Measurements from ENCODE around the gene CSPG4. TPM values are rescaled to one million over a fixed set of nuclear protein-coding genes. Genes with fewer than 3 reads are reported as not detected.
"Not testable (repeated sequence)": the region's sequence is repeated elsewhere in the genome, so short reads cannot be mapped to it uniquely, and the experiment has no call there.

CSPG4 gene
- total RNA-seq, 1 donor from 2014 or later: 5.4 TPM

DNA sequence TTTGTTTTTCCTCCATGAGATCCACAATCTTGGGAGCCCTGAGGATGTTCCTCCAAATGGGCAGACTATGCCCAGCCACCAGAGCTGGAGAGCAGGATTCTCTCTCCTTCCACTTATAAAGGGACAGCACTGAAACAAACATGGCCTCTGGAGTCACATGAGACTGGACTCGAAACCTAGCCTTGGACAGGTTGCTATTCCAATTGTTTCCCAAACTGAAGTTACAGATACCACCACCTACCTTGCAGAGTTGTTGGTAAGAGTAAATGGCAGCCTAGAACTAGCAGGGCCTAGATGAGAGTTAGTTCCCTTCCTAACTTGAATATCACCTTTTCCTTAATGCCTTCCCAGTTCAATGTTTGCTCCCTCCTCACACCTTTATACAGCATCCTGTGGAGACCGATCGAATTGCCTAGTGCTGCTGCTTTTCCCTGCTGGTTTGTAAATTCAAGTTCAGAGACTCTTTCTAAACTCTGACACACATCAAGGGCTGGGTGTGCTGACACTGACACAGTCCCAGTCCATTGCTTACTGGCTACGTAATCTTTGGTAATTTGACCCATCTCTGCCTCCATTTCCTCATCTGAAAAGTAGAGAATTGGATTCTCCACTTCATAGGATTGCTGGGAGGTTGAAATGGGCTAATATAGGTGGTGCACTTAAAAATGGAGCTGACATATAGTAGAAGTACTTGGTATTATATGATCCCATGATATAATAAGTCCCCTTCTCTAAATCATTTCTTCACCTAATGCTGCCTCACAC, 75.2 kb downstream of the CSPG4 start:
- Mint-ChIP-seq H3K27ac (ENCODE audit: unreplicated experiment) (no peak overlapping the region), H3K9me3 (no peaks in the 10 kb centered on the region), H3K27me3 (ENCODE audit: low read depth) (no peaks in the 10 kb centered on the region), H3K36me3 (ENCODE audit: low read depth) (no peaks in the 10 kb centered on the region), H3K4me1 (peaks cover 35% of the 10 kb centered on the region), H3K4me3 (peak overlapping the region; percentile 92)
- TF ChIP-seq CTCF (conservative IDR thresholded peaks at IDR 0.05): no peak
- DNase-seq (ENCODE audit: low read depth, low spot score): no peak

GRCh38 chr15:75636026-75636425, 76.6 kb downstream of the CSPG4 start:
- no peak overlapping the region for H3K27ac Mint-ChIP-seq (ENCODE audit: unreplicated experiment)
- H3K4me3 Mint-ChIP-seq: no peak overlapping the region

DNA sequence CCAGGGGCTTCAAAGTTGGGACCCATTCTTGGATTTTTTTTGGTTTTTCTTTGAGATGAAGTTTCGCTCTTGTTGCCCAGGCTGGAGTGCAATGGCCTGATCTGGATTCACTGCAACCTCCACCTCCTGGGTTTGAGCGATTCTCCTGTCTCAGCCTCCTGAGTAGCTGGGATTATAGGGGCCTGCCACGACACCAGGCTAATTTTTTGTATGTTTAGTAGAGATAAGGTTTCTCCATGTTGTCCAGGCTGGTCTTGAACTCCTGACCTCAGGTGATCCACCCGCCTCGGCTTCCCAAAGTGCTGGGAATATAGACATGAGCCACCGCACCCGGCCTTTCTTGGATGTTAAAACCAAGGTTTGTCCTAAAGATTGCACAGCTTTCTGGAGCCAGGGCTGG, 78.7 kb downstream of the CSPG4 start:
- H3K4me1 Mint-ChIP-seq: peaks cover 22% of the 10 kb centered on the region
- not testable (repeated sequence) for H3K4me3 Mint-ChIP-seq; H3K27ac Mint-ChIP-seq (ENCODE audit: unreplicated experiment); H3K36me3 Mint-ChIP-seq (ENCODE audit: low read depth); H3K27me3 Mint-ChIP-seq (ENCODE audit: low read depth); DNase-seq (ENCODE audit: low read depth, low spot score); H3K9me3 Mint-ChIP-seq

More at GRCh38 chr15:75636026-75636425, 76.6 kb downstream of the CSPG4 start:
- H3K36me3 Mint-ChIP-seq (ENCODE audit: low read depth): no peaks in the 10 kb centered on the region
- TF ChIP-seq CTCF (conservative IDR thresholded peaks at IDR 0.05): no peak
- H3K4me1 Mint-ChIP-seq: peaks cover 34% of the 10 kb centered on the region
- no peaks in the 10 kb centered on the region for H3K9me3 Mint-ChIP-seq
- DNase-seq (ENCODE audit: low read depth, low spot score): no peak
- no peaks in the 10 kb centered on the region for H3K27me3 Mint-ChIP-seq (ENCODE audit: low read depth)

GRCh38 chr15:75631935-75632334, 80.7 kb downstream of the CSPG4 start:
- no peaks in the 10 kb centered on the region for H3K36me3 Mint-ChIP-seq (ENCODE audit: low read depth)
- no peak for TF ChIP-seq CTCF (conservative IDR thresholded peaks at IDR 0.05)
- no peak for DNase-seq (ENCODE audit: low read depth, low spot score)
- peaks cover 4% of the 10 kb centered on the region for H3K4me1 Mint-ChIP-seq
- no peak overlapping the region for H3K4me3 Mint-ChIP-seq
- no peaks in the 10 kb centered on the region for H3K27me3 Mint-ChIP-seq (ENCODE audit: low read depth)
- H3K27ac Mint-ChIP-seq (ENCODE audit: unreplicated experiment): no peak overlapping the region
- H3K9me3 Mint-ChIP-seq: no peaks in the 10 kb centered on the region

DNA sequence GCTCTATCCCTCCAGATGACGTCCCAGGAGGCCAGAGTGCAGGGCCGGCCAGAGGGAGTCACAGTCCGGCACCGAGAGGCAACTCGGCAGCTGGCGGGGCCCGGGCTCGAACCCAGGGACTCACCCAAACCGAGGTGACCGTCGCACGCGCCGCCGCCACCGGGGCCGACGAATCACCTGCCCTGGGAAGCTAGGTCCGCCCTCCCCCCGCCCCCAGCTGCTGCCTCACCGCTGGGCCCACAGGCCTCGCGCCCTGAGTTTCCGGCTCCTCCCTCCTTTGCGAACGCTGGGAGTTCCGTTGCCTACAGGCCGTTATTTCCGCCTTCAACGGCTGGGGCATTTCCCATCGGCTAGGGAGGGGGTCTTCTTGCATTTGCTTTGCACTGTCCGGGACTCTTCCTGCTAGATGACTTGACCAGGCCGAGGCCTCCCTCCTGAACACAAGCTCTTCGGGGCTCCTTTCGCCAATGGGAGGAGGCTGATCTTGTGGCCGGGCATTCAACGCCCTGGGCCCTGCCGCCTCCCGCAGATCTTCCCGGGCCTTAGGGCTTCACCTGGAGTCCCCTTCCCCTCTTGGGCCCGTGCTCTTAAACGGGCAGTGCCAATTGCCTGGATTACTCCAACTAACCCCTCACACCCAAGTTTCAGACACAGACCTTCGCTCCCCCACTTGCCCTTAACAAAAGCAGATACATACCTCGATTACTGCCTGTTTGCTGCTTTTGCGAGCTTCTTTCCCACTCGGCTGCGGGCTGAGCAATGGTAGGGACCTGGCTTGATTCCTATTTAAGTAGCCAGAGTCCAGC, 86.9 kb downstream of the CSPG4 start, which contains the start of gene SNUPN:
SNUPN (minus strand) TSS at position 184 of the 806 bp plus-strand sequence. CDS start 4,674 bp downstream, outside the sequence.
- no peak for TF ChIP-seq CTCF (conservative IDR thresholded peaks at IDR 0.05)
- Mint-ChIP-seq H3K9me3 (no peaks in the 10 kb centered on the region), H3K27ac (ENCODE audit: unreplicated experiment) (peak within 1 kb of the TSS; percentile 89), H3K4me1 (peaks cover 7% of the 10 kb centered on the region), H3K27me3 (ENCODE audit: low read depth) (no peaks in the 10 kb centered on the region), H3K4me3 (peak within 1 kb of the TSS; percentile 93), H3K36me3 (ENCODE audit: low read depth) (no peaks in the 10 kb centered on the region)
- peak; percentile 75 for DNase-seq (ENCODE audit: low read depth, low spot score)

Other genes with a start within 250 kb of the CSPG4 start
- 41.1 and 42.0 TPM in 2 replicates for gene PTPN9, start 133.5 kb downstream of the CSPG4 start, total RNA-seq
- 20.9 and 21.3 TPM in 2 replicates for gene SNUPN, start 87.1 kb downstream of the CSPG4 start, total RNA-seq
- gene IMP3, start 72.6 kb downstream of the CSPG4 start, total RNA-seq: 79.4 and 84.3 TPM in 2 replicates
- 22.2 and 23.4 TPM in 2 replicates for gene SNX33, start 64.9 kb downstream of the CSPG4 start, total RNA-seq
- gene UBE2Q2, start 130.6 kb upstream of the CSPG4 start, total RNA-seq: 28.7 and 30.0 TPM in 2 replicates
- gene FBXO22, start 191.0 kb upstream of the CSPG4 start, total RNA-seq: 51.9 and 53.8 TPM in 2 replicates

Measured in neural crest cell (in vitro differentiated cells).